Neural crest cell (in vitro differentiated cells): ENCODE results near the gene LETM1. TPM values are rescaled to one million over a fixed set of nuclear protein-coding genes. Genes with fewer than 3 reads are reported as not detected.

ENCODE experiments used
- DNase-seq: peaks from one replicate; pipeline ENCODE4 v3.0.0; 2021; ENCODE audit warnings: low read depth, mixed read lengths, low spot score
- H3K27ac Mint-ChIP-seq: one replicate; pipeline ENCODE4 v1.8.0; 2021; ENCODE audit warnings: mild to moderate bottlenecking, mixed read lengths; ENCODE audit not compliant: unreplicated experiment
- H3K27me3 Mint-ChIP-seq: 2 replicates; pipeline ENCODE4 v1.8.0; 2021; ENCODE audit warnings: low read depth, mild to moderate bottlenecking, mixed read lengths
- H3K36me3 Mint-ChIP-seq: 2 replicates; pipeline ENCODE4 v1.8.0; 2021; ENCODE audit warnings: low read depth, mild to moderate bottlenecking, mixed read lengths
- H3K4me1 Mint-ChIP-seq: 2 replicates; pipeline ENCODE4 v1.8.0; 2021; ENCODE audit warnings: mixed read lengths
- H3K4me3 Mint-ChIP-seq: one replicate; pipeline ENCODE4 v1.8.0; 2021; ENCODE audit warnings: mild to moderate bottlenecking, mixed read lengths
- H3K9me3 Mint-ChIP-seq: 2 replicates; pipeline ENCODE4 v1.8.0; 2021; ENCODE audit warnings: mixed read lengths
- total RNA-seq: library from RNA; stranded (reverse); gene quantifications from 2 replicates; pipeline ENCODE4 v1.2.1, GENCODE V29; 2021
- TF ChIP-seq, protein P1 (sequence below): fragments of 200-600 bp; sonication (generic); conservative IDR thresholded peaks from 2 replicates; pipeline ENCODE4 v1.5.0; 2021; ENCODE audit warnings: antibody characterized with exemption, mild to moderate bottlenecking

Gene LETM1
- total RNA-seq, 1 donor from 2014 or later, result 60.6 TPM

DNA sequence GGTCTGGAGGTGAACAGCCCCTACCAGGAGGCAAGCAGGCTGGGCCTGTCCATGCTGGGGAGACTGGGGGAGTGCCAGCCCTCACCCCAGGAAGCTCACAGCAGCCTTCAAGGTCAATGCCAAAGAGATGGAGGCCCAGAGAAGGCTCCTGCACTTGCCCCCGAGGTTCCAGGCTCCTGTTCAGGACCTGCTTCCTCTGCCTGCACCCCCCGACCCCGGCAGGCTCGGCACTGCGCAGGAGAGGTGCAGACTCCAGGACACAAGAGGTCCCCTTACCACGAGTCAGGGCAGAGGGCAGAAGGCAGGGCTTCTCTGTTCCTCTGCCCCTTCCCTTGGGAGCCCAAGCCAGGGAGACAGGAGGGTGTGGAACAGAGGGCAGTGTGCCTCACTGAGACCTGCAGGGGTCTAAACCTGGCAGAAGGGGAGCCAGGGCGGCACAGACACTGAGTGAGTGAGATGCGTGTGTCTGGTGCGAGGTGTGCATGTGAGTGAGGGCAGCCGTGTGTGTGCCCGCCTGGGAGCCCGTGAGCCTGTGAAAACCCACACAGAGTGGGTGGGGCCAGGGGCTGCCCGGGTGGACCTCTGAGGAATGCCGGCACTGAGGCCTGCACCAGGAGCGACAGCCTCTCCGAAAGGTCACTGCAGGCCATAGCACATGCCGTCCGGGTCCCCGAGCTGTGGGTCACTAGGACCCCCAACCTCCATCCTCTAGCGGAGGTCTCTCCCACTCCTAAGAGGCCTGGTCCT, 93.5 kb downstream of the LETM1 start:
- DNase-seq, result no peak
- Mint-ChIP-seq H3K4me1 (peaks cover 5% of the 10 kb centered on the region), H3K36me3 (no peaks in the 10 kb centered on the region), H3K4me3 (no peak overlapping the region), H3K9me3 (no peaks in the 10 kb centered on the region), H3K27me3 (peaks cover 3% of the 10 kb centered on the region), H3K27ac (no peak overlapping the region)
- TF ChIP-seq, protein P1, sequence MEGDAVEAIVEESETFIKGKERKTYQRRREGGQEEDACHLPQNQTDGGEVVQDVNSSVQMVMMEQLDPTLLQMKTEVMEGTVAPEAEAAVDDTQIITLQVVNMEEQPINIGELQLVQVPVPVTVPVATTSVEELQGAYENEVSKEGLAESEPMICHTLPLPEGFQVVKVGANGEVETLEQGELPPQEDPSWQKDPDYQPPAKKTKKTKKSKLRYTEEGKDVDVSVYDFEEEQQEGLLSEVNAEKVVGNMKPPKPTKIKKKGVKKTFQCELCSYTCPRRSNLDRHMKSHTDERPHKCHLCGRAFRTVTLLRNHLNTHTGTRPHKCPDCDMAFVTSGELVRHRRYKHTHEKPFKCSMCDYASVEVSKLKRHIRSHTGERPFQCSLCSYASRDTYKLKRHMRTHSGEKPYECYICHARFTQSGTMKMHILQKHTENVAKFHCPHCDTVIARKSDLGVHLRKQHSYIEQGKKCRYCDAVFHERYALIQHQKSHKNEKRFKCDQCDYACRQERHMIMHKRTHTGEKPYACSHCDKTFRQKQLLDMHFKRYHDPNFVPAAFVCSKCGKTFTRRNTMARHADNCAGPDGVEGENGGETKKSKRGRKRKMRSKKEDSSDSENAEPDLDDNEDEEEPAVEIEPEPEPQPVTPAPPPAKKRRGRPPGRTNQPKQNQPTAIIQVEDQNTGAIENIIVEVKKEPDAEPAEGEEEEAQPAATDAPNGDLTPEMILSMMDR, result no peak

Other genes starting within 250 kb of the LETM1 start
- 3.6 and 4.3 TPM in 2 replicates for gene FAM53A, start 171.8 kb downstream of the LETM1 start, total RNA-seq
- gene SLBP, start 143.8 kb downstream of the LETM1 start, total RNA-seq, result 60.2 and 64.8 TPM in 2 replicates
- gene TMEM129, start 134.8 kb downstream of the LETM1 start, total RNA-seq, result 36.6 and 37.4 TPM in 2 replicates
- 159 and 165 TPM in 2 replicates for gene TACC3, start 134.6 kb downstream of the LETM1 start, total RNA-seq
- gene FGFR3, start 62.9 kb downstream of the LETM1 start, total RNA-seq, result 42.5 and 48.1 TPM in 2 replicates
- 269 and 274 TPM in 2 replicates for gene NSD2, start 15.2 kb upstream of the LETM1 start, total RNA-seq
- gene NELFA, start 152.8 kb upstream of the LETM1 start, total RNA-seq, result 54.3 and 55.2 TPM in 2 replicates
- 18.8 and 19.5 TPM in 2 replicates for gene NAT8L, start 203.2 kb upstream of the LETM1 start, total RNA-seq